ENCODE measurements around the gene FN1.

GRCh38 chr2:215422676-215423075, 13.2 kb downstream of the FN1 start:
- TF ChIP-seq CTCF (IDR thresholded peaks at IDR 0.05) (no peak), EZH2phosphoT487 (IDR thresholded peaks at IDR 0.05) (no peak), EZH2 (IDR thresholded peaks at IDR 0.05) (no peak)
